Ascending aorta (tissue), 2 donors: Measurements from ENCODE around the gene GATAD1. TPM values are rescaled to one million over a fixed set of nuclear protein-coding genes. Genes with fewer than 3 reads are reported as not detected.

Source experiments
- DNase-seq, 2 donors: peaks; one replicate each; pipeline ENCODE4 v3.0.0-alpha.2; 2019; ENCODE audit warnings: low spot score in 2 of 2
- H3K27ac ChIP-seq, 2 donors: fragments of 200-600 bp; sonication (generic); one replicate each; pipeline ENCODE4 v1.5.1; 2016 to 2017; ENCODE audit warnings: mild to moderate bottlenecking in 1 of 2
- H3K27me3 ChIP-seq: fragments of 200-600 bp; sonication (generic); one replicate; pipeline ENCODE4 v1.5.1; 2017
- H3K36me3 ChIP-seq, 2 donors: fragments of 200-600 bp; sonication (generic); one replicate each; pipeline ENCODE4 v1.5.1; 2016
- H3K4me1 ChIP-seq, 2 donors: fragments of 200-600 bp; sonication (generic); one replicate each; pipeline ENCODE4 v1.5.1; 2016 to 2017; ENCODE audit warnings: mild to moderate bottlenecking in 1 of 2
- H3K4me3 ChIP-seq, 2 donors: fragments of 200-600 bp; sonication (generic); one replicate each; pipeline ENCODE4 v1.5.1; 2016 to 2017; ENCODE audit warnings: mild to moderate bottlenecking in 1 of 2
- H3K9me3 ChIP-seq, 2 donors: fragments of 200-600 bp; sonication (generic); one replicate each; pipeline ENCODE4 v1.5.1; 2016
- intact Hi-C: fragments of 100-400 bp; cut with DNase I; formaldehyde crosslinking; loops from one replicate; pipeline ENCODE4 v1.15.1; 2023
- total RNA-seq: library from RNA; depleted of rRNA; stranded (reverse); fragments of >200 nt; gene quantifications from one replicate; pipeline ENCODE4 v1.1.0, GENCODE V29; 2016
- TF ChIP-seq, protein P1 (sequence below), 3 experiments: fragments of 200-600 bp in 2 of 3; fragments of 450-650 bp in 1 of 3; sonication (generic) in 2 of 3; IDR thresholded peaks; one replicate each; pipeline ENCODE4 v1.5.1; 2016 to 2019; ENCODE audit warnings: antibody characterized with exemption in 3 of 3, mild to moderate bottlenecking in 1 of 3, moderate library complexity in 1 of 3

Gene GATAD1
- total RNA-seq, 1 donor from 2014 or later, result 20.4 TPM

DNA sequence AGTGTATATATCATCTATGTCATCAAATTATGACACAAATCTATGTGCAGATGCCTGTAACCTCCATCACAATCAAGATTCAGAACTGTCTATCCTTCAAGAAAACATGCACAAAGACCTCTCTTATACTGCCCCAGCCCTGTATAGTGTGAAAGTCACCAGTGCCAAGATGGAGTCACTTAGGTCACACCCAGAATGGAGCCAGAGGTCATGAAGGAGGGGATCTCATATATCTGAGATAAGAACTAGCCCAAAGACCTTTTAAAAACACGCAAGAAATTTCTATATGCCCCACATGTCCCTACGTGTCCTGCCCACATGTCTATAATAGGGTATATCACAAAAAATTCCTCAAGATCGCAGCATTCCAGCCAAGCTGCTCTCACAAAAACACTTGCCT lies 20.1 kb upstream of the GATAD1 start:
- no peaks in the 10 kb centered on the region for H3K4me1 ChIP-seq
- H3K27ac ChIP-seq, result no peak overlapping the region
- intact Hi-C loops, result no loop called here
- TF ChIP-seq, protein P1, sequence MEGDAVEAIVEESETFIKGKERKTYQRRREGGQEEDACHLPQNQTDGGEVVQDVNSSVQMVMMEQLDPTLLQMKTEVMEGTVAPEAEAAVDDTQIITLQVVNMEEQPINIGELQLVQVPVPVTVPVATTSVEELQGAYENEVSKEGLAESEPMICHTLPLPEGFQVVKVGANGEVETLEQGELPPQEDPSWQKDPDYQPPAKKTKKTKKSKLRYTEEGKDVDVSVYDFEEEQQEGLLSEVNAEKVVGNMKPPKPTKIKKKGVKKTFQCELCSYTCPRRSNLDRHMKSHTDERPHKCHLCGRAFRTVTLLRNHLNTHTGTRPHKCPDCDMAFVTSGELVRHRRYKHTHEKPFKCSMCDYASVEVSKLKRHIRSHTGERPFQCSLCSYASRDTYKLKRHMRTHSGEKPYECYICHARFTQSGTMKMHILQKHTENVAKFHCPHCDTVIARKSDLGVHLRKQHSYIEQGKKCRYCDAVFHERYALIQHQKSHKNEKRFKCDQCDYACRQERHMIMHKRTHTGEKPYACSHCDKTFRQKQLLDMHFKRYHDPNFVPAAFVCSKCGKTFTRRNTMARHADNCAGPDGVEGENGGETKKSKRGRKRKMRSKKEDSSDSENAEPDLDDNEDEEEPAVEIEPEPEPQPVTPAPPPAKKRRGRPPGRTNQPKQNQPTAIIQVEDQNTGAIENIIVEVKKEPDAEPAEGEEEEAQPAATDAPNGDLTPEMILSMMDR (IDR thresholded peaks at IDR 0.05), result no peak
- DNase-seq, result no peak
- H3K9me3 ChIP-seq, result no peaks in the 10 kb centered on the region
- no peak overlapping the region for H3K4me3 ChIP-seq
- H3K27me3 ChIP-seq, result no peaks in the 10 kb centered on the region
- H3K36me3 ChIP-seq, result no peaks in the 10 kb centered on the region

DNA sequence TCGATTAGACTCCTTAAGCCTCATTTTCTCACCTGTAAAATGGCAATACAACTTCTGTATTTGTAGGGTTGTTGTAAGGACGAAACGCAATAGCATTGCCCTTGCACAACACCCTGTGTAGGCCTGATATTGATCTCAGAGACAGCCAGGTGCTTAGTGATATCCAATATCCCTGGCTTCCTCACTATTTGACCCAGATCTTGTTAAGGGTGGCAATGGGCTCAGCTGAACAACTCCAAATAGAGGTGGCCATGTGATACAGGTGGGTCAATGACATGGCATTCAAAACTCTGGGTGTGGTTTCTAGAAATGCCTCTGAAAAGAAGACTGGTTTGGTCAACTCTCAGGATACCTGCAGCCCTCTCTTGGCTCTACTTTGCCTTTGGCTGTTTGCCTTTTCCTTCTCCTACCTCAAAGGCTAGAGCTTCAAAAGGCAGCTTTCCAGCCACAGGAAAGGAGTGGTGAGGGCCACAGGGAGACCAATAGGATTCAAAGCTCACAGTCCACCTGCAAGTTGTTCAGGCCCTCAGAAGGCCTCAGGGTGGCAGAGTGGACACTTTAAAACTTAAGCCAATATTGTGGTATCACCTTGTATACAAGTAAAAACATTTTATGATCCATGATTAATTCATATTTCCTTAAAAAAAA lies 14.9 kb upstream of the GATAD1 start:
- intact Hi-C loops, result no loop called here

DNA sequence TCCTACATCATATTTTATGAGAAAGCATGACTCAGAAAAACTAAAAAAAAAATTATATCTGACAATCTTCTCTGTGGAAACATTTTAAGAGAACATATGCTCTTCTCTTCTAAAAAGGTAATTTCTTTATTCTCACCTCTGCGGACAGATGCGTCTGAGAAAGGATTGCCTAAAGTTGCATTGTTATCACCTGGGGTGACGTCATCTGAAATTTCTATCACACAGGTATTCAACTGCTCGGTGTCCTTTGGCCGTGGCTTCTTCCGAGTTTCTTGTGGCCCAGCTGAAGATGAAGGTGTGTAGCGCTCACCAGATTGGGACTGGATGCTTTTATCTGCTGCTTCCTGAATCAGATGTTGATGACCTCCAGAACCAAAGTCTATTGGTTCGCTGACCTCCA lies 14.3 kb upstream of the GATAD1 start:
- no peaks in the 10 kb centered on the region for H3K36me3 ChIP-seq
- intact Hi-C loops, result no loop called here
- no peak overlapping the region for H3K4me3 ChIP-seq
- no peak overlapping the region for H3K27ac ChIP-seq
- no peaks in the 10 kb centered on the region for H3K27me3 ChIP-seq
- TF ChIP-seq, protein P1 (IDR thresholded peaks at IDR 0.05), result no peak
- no peak for DNase-seq
- no peaks in the 10 kb centered on the region for H3K9me3 ChIP-seq
- no peaks in the 10 kb centered on the region for H3K4me1 ChIP-seq

More for the DNA sequence above, 14.9 kb upstream of the GATAD1 start:
- no peaks in the 10 kb centered on the region for H3K36me3 ChIP-seq
- no peaks in the 10 kb centered on the region for H3K4me1 ChIP-seq
- H3K9me3 ChIP-seq, result no peaks in the 10 kb centered on the region
- no peak for DNase-seq
- TF ChIP-seq, protein P1 (IDR thresholded peaks at IDR 0.05), result no peak
- H3K27me3 ChIP-seq, result no peaks in the 10 kb centered on the region
- H3K4me3 ChIP-seq, result no peak overlapping the region
- H3K27ac ChIP-seq, result no peak overlapping the region

DNA sequence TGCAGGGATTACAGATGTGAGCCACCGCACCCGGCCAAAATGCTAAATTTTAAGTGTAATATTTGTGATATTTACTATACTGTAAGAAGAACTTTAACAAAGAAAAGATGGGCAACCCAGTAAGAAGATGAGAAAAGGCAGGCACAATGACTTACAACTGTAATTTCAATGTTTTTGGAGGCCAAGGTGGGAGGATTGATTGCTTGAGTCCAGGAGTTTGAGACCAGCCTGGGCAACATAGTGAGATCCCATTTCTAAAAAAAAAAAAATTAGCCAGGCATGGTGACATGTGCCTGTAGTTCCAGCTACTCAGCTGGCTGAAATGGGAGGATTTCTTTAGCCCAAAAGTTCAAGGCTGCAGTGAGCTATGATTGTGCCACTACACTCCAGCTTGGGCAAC lies 11.7 kb upstream of the GATAD1 start:
- H3K4me1 ChIP-seq, result no peaks in the 10 kb centered on the region
- no peak for DNase-seq
- no peak overlapping the region for H3K27ac ChIP-seq
- intact Hi-C loops, result no loop called here
- no peak overlapping the region for H3K4me3 ChIP-seq
- no peaks in the 10 kb centered on the region for H3K36me3 ChIP-seq
- no peaks in the 10 kb centered on the region for H3K9me3 ChIP-seq
- H3K27me3 ChIP-seq, result no peaks in the 10 kb centered on the region
- TF ChIP-seq, protein P1 (IDR thresholded peaks at IDR 0.05), result no peak

DNA sequence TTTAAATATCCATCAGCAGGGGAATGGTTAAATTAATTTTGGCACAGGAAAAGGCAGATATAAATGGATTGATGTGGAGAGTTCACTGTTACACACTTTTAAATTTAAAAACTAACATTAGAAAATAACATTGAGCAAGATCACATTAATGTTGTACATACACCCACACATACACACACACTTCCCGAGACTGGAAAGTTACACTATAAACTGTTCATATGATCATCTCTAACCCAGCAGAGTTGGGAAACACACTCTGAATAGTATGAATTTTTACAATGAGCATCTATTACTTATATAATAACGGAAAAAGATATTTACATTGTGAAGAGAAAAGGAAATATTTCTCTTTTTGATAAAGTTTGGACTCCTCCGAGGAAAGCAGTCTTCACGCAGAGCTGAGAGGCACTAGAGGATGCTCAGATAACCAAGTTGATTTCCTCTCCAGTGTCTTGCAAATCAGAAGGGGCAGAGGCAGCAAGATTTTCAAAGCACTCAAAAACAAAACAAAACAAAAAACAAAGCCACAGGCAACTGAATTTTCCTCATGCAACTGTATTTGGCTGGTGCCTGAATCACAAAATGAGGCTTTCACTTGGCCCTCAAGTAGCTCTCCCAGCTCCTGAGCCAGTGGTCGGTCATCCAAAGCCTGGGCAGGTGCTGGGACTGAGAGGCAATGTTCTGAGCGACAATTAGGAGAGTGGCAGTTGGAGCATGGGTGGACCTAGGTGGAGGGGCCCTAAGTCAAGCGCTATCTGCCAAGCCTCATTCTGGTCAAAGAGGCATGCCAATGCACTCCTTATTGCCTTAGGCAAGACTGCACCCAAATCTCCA lies 10.5 kb upstream of the GATAD1 start:
- intact Hi-C loops, result no loop called here

More for the DNA sequence above, 10.5 kb upstream of the GATAD1 start:
- Histone ChIP-seq H3K4me1 (no peaks in the 10 kb centered on the region), H3K27ac (no peak overlapping the region), H3K4me3 (no peak overlapping the region), H3K27me3 (no peaks in the 10 kb centered on the region), H3K36me3 (no peaks in the 10 kb centered on the region), H3K9me3 (no peaks in the 10 kb centered on the region)
- TF ChIP-seq, protein P1 (IDR thresholded peaks at IDR 0.05), result no peak
- DNase-seq, result no peak
